Tibial artery (tissue), 4 donors: ENCODE measurements around the gene RAP2A.

Source experiments
- DNase-seq, 2 donors: peaks; one replicate each; pipeline ENCODE4 v3.0.0-alpha.2; 2019
- H3K27ac ChIP-seq, 2 donors: fragments of 200-600 bp; sonication (generic) in 1 of 2; 1 replicate in 1 of 2; 2 replicates in 1 of 2; pipeline ENCODE4 v1.5.1; 2018 to 2019; ENCODE audit warnings: mild to moderate bottlenecking in 1 of 2
- H3K27me3 ChIP-seq, 2 donors: fragments of 200-600 bp; sonication (generic) in 1 of 2; one replicate each; pipeline versions ENCODE4 v1.5.1 to v1.6.0; 2016 to 2019
- H3K36me3 ChIP-seq, 3 donors: fragments of 200-600 bp; sonication (generic) in 2 of 3; one replicate each; pipeline ENCODE4 v1.5.1; 2016 to 2019; ENCODE audit warnings: mild to moderate bottlenecking in 2 of 3
- H3K4me1 ChIP-seq, 4 donors: fragments of 200-600 bp; sonication (generic) in 2 of 4; 1 replicate in 3 of 4; 2 replicates in 1 of 4; pipeline ENCODE4 v1.5.1; 2016 to 2019
- H3K4me3 ChIP-seq, 2 donors: fragments of 200-600 bp; sonication (generic) in 1 of 2; 1 replicate in 1 of 2; 2 replicates in 1 of 2; pipeline ENCODE4 v1.5.1; 2018 to 2019; ENCODE audit warnings: mild to moderate bottlenecking in 2 of 2
- H3K9me3 ChIP-seq, 3 donors: fragments of 200-600 bp; sonication (generic) in 1 of 3; one replicate each; pipeline ENCODE4 v1.5.1; 2016 to 2019
- intact Hi-C: fragments of 100-400 bp; cut with DNase I; formaldehyde crosslinking; loops from one replicate; pipeline ENCODE4 v1.15.0; 2023; ENCODE audit warnings: low total_unique reads
- TF ChIP-seq, protein P1 (sequence below), 2 experiments: fragments of 200-600 bp in 1 of 2; fragments of 450-650 bp in 1 of 2; IDR thresholded peaks; one replicate each; pipeline ENCODE4 v1.5.1; 2017 to 2019; ENCODE audit warnings: antibody characterized with exemption in 2 of 2, mild to moderate bottlenecking in 1 of 2, moderate library complexity in 1 of 2

RAP2A gene

GRCh38 chr13:97464561-97464960, 30.6 kb downstream of the RAP2A start:
- H3K9me3 ChIP-seq, result no peaks in the 10 kb centered on the region
- H3K36me3 ChIP-seq, result peaks cover 7 to 20% (median 7%) of the 10 kb centered on the region in 3 donors
- no peak overlapping the region for H3K27ac ChIP-seq
- peaks cover 0 to 11% (median under 1%) of the 10 kb centered on the region in 4 donors for H3K4me1 ChIP-seq
- TF ChIP-seq, protein P1, sequence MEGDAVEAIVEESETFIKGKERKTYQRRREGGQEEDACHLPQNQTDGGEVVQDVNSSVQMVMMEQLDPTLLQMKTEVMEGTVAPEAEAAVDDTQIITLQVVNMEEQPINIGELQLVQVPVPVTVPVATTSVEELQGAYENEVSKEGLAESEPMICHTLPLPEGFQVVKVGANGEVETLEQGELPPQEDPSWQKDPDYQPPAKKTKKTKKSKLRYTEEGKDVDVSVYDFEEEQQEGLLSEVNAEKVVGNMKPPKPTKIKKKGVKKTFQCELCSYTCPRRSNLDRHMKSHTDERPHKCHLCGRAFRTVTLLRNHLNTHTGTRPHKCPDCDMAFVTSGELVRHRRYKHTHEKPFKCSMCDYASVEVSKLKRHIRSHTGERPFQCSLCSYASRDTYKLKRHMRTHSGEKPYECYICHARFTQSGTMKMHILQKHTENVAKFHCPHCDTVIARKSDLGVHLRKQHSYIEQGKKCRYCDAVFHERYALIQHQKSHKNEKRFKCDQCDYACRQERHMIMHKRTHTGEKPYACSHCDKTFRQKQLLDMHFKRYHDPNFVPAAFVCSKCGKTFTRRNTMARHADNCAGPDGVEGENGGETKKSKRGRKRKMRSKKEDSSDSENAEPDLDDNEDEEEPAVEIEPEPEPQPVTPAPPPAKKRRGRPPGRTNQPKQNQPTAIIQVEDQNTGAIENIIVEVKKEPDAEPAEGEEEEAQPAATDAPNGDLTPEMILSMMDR (IDR thresholded peaks at IDR 0.05), result no peak
- no peak for DNase-seq
- no peaks in the 10 kb centered on the region for H3K27me3 ChIP-seq
- intact Hi-C loops, result no loop called here
- H3K4me3 ChIP-seq, result no peak overlapping the region

DNA sequence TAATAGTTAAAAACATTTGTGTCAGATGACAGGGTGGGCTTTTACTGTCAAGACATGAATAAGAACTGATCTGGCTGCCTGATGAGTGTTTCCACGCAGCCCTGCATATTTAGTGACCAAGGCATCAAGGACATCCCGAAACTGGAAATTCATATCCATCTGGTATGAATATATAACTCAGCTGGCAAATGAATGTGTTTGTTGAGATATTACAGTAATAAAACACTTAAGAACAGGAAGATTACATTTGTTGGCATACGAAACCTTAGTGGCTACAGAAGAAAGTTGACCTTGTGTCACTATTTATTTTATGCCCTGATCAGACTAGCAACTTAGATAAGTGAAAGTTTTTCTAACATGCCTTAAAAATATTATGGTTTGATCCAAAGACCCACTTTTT, 32.8 kb downstream of the RAP2A start:
- H3K4me3 ChIP-seq, result no peak overlapping the region
- no peaks in the 10 kb centered on the region for H3K27me3 ChIP-seq
- H3K4me1 ChIP-seq, result no peaks in the 10 kb centered on the region
- TF ChIP-seq, protein P1 (IDR thresholded peaks at IDR 0.05), result no peak
- intact Hi-C loops, result no loop called here
- no peak for DNase-seq
- no peaks in the 10 kb centered on the region for H3K9me3 ChIP-seq
- H3K36me3 ChIP-seq, result peaks cover 7 to 20% (median 7%) of the 10 kb centered on the region in 3 donors
- no peak overlapping the region for H3K27ac ChIP-seq

- Histone ChIP-seq H3K4me1 (no peaks in the 10 kb centered on the region), H3K9me3 (no peaks in the 10 kb centered on the region), H3K27ac (no peak overlapping the region), H3K36me3 (peaks cover 7 to 20% (median 7%) of the 10 kb centered on the region in 3 donors), H3K4me3 (no peak overlapping the region), H3K27me3 (no peaks in the 10 kb centered on the region)
- intact Hi-C loops, result no loop called here
- TF ChIP-seq, protein P1 (IDR thresholded peaks at IDR 0.05), result no peak
- no peak for DNase-seq
These were observed 34.4 kb downstream of the RAP2A start for GRCh38 chr13:97468331-97468730.

- no peak overlapping the region for H3K27ac ChIP-seq
- no peak for DNase-seq
- no peaks in the 10 kb centered on the region for H3K36me3 ChIP-seq
- no peaks in the 10 kb centered on the region for H3K9me3 ChIP-seq
- no peaks in the 10 kb centered on the region for H3K27me3 ChIP-seq
- no peak overlapping the region for H3K4me3 ChIP-seq
- intact Hi-C loops, result no loop called here
- peaks cover 0 to 3% (median 0%) of the 10 kb centered on the region in 4 donors for H3K4me1 ChIP-seq
- TF ChIP-seq, protein P1 (IDR thresholded peaks at IDR 0.05), result no peak
These were observed 37.7 kb downstream of the RAP2A start for GRCh38 chr13:97471711-97472110.

DNA sequence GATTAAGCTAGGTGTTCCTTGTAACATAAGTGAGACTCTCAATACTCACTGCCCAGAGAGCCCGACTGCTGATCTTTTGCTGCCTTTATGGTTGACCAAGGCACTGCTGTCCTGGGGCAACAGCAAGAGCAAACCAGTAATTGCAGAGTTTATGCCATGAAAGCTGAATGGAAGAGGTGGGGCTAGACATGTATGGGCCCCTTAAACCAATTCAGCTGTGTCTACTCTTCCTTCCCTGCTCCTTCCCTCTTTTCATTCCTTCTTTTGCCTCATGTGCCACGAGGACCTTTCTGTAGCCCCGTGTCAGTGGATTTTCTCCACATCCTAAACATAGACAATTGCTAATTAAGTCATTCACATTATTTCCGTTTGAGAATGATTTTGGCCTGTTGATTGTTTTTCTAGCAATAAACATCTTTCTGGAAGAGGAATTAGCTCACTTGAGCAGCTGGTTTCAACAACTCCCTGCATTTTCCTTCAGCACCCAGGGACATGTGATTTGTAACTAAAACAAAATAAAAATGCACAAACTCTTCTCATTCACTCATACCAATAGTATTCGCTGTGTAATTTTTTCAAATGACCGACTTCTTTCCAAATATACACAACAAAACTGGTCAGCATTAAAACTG, 40.5 kb downstream of the RAP2A start:
- H3K27ac ChIP-seq, result no peak overlapping the region

More for the DNA sequence above, 40.5 kb downstream of the RAP2A start:
- TF ChIP-seq, protein P1 (IDR thresholded peaks at IDR 0.05), result no peak
- H3K27me3 ChIP-seq, result no peaks in the 10 kb centered on the region
- no peaks in the 10 kb centered on the region for H3K36me3 ChIP-seq
- H3K4me3 ChIP-seq, result no peak overlapping the region
- H3K4me1 ChIP-seq, result peaks cover 0 to 12% (median 3%) of the 10 kb centered on the region in 4 donors
- intact Hi-C loops, result no loop called here
- no peak for DNase-seq
- H3K9me3 ChIP-seq, result no peaks in the 10 kb centered on the region
